ENCODE measurements around the gene PHLDB3.
"Not testable (repeated sequence)": the region's sequence is repeated elsewhere in the genome, so short reads cannot be mapped to it uniquely, and the experiment has no call there.

PHLDB3 gene

DNA sequence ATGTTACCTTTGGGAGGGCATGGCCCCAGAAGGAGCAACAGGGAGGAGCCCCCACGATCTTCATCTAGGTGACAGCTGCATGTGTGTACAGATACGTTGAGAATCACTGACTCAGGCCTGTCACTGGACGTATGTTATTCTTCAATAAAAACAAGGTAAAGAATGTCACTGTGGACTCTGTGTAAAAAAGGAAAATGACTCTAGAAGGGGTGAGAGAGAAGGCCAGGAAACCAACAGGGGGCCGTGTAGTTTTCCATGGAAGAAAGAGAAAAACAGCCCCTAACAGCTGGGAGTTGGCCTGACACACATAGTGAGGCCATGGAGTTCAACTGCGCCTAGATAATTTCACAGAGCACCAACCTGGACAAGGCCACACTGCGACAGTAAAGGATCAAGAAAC lies 37.3 kb downstream of the PHLDB3 start:
- no peak for DNase-seq (ENCODE audit: low spot score)

DNA sequence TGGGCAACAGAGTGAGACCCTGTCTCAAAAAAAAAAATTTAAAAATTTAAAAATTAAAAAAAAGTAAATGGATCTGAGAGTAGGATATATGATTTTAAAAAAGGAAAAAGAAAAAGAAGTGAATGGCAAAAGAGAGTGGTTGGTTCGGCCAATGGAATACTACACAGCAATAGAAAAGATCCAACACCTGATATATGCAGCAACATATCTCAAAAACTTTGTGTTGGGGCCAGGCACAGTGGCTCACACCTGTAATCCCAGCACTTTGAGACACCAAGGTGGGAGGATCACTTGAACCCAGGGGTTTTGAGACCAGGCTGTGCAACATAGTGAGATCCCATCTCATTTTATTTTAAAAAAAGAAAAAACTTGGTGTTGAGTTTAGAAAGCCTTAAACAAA lies 37.8 kb downstream of the PHLDB3 start:
- DNase-seq (ENCODE audit: low spot score): no peak

DNA sequence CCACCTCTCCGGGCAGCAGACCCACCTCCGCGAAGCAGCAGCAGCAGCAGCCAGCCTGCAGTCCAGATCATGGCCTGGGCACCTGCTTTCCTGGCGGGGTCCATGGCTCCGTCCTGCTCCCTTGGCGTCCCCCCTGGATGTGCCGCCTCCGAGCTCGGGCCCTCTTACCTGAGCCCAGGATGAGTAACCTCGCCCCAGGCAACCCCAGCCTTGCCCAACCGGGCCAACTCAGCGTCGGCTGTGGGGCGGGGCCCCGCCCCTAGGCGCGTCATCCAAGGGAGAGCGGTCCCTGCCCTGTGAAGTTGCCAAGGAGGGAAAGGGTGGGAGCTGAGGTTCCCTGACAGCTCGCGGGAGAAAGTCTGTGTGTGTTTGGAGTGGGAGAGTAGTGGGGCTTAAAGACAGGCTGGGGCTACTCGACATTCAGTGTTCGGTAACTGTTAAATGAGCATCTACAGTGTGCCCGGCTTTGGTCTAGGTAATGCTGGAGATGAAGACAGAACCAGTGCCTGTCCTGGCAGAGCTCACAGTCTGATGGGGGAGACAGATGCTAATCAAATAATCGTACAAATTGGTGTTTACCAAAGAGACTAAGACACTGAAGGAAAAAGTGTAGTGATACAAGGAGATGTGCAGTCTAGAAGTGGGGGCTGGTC lies 39.0 kb downstream of the PHLDB3 start, which contains the start of gene LYPD3:
LYPD3 (minus strand) TSS at position 141 of the 653 bp plus-strand sequence; CDS start at position 104, 37 bp downstream.
- peak; percentile 2 for DNase-seq (ENCODE audit: low spot score)

DNA sequence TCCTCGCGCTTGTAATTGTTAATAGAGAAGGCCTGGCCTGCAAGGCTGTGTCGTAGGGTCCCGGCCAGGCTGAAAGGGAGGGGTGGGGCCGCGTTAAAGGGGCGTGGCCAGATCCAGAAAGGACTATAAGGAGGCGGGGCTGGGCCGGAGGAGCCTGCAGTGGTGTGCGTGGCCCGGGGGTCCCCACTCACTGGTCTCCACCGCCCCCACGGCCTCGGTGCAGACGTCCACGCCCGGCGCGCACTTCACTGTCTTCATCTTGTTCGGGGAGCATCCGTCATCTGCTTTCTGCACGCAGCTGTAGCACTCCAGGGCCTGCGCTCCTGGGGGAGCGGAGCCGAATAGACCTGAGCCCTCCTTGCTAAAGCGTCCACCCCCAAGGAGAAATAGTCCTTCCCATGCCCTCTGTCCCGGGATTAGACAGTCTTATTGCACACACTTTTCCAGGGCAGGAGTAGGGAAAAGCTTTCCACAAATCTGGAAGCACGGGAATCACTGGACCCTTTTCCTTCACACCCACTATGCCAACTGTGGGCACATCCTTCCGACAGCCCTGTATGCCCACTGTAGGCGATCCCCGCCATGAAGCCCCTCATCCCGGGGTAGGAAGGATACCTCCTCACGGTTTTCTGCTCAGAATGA lies 40.3 kb downstream of the PHLDB3 start:
- peak; percentile 87 for DNase-seq (ENCODE audit: low spot score)

DNA sequence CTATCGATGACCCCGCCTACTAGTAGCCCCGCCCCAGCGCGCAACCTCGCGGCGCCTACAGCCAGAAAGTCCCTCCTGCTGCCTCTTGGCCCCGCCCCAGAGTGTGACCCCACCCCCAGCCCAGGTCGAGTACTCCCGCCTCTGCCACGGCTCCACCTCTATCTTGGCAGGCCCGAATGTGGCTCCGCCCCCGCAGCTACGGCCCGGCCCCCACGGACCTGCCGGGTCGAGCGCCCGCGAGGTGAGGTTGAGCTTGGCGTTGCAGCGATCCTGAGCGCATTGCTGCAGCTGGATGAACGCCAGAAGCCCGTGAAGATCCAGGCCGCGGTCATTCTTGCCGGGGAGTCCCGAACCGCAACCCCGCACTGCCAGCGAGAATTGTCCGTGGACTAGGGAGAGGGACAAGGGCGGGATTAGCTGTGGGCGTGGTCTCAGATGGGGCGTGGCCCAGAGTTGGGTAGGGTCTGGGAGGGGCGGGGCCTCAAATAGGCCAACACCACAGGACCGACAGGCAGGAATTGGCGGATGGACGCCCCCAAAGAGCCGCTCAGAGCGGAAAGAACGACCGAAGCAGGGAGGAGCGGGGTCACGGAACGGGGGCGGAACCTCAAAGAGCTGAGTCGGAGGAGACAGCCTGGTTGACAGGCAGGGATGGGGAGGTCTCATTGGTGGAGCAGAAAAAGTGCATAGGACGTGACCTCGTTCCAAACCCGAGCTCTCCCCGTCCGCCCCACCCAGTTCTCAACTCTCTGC lies 41.0 kb downstream of the PHLDB3 start:
- DNase-seq (ENCODE audit: low spot score): peak; percentile 94

DNA sequence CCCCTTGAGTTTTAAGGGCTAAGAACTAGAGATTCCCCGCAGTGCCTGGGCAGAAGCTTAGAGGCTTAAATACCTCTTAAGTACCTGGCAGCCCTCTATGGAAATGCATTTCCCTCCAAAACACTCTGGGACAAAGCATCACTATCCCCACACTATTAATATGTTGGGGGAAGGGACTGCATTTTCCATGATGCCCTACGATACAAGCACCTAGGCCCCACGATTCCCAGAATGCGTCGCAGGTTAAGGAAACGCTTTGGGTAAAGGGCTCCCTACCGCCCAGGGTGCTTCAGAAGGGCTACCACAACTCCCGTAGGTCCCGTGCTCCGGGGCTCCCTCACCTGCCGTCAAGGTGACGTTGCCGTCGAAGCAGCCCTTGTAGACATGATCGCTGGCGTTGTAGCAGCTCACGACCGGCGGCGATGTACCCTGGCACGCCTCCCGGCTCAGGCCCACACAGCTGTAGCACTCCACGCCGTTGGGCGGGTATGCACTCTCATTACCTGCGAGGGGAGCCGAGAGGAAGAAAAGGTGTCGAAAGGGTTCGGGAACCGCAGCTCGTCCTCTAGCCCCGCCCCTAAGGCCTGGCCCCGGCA lies 41.7 kb downstream of the PHLDB3 start:
- no peak for DNase-seq (ENCODE audit: low spot score)

DNA sequence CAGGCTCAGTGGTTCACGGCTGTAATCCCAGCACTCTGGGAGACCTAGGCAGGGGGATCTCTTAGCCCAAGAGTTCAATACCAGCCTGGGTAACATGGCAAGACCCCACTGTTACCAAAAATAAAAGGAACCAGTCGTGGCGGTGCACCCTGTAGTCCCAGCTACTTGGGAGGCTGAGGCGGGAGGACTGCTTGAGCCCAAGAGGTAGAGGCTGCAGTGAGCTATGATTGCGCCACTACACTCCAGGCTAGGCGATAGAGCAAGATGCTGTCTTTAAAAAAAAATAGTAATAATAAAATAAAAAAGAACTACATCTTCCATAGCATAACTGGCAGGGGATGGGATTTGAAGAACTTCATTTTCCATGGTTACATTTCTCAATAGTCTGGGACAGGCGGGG lies 42.2 kb downstream of the PHLDB3 start:
- DNase-seq (ENCODE audit: low spot score): no peak

DNA sequence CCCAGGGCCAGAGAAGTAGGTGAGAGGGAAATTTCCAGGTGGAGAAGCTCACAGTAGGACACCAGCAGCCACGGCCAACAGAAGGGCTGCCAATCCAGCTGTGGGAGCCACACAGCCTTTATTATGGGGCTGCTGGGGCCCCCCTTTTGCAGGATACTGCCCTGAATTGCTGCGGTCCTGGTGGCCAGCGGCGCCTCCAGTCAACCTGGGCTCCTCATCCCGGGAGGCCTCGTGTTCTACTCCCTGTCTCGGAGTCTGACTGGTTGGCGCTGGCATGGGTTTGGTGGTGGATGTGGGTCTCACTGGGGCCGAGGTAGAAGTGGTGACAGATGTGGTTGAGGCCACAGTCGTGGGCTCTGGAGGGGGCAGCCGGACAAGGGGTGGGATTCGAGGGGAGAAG lies 43.2 kb downstream of the PHLDB3 start:
- DNase-seq (ENCODE audit: low spot score): no peak

DNA sequence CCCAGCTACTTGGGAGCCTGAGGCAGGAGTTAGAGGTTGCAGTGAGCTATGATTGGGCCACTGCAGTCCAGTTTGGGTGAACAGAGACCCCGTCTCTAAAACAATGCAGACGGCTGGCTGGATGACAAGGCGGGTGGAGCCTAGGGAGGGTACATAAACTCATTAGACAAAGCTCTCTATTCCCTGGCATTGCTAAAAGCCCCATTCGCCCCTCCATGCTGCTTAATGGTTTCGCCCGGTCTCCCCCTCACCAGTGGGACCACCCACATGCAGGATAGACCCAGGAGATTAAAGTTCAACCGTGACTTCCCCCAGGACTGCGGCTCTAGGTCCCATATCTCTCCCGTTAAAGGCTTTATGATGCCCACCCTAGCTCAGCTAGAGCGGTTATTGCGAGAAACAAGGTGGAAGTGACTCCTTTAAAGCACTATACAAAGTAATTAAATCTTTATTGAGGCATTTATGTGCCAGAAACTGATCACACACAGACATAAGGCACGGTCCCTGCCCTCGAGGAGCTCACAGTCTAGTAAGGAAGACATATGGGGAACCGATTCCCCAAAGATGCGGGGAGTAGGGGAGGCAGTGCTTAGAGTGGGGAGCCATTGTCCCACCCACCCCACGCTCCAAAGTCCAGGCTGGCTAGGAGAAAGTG lies 44.1 kb downstream of the PHLDB3 start:
- no peak for DNase-seq (ENCODE audit: low spot score)

DNA sequence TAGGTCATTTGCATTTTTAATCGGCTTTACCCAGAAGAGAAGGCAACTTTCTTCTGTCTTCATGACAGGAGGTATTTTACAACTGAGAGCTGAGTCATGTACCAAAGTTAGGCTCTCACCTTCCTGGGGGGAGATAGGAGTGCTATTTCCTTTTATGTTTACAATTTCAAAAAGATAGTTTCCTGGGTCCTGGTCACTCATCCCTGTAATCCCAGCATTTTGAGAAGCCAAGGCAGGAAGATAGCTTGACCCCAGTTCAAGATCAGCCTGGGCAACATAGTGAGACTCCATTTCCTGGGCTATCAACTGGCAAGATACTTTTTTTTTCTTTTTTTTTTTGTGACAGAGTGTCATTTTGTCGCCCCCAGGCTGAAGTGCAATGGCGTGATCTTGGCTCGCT lies 46.7 kb downstream of the PHLDB3 start:
- no peak for DNase-seq (ENCODE audit: low spot score)

DNA sequence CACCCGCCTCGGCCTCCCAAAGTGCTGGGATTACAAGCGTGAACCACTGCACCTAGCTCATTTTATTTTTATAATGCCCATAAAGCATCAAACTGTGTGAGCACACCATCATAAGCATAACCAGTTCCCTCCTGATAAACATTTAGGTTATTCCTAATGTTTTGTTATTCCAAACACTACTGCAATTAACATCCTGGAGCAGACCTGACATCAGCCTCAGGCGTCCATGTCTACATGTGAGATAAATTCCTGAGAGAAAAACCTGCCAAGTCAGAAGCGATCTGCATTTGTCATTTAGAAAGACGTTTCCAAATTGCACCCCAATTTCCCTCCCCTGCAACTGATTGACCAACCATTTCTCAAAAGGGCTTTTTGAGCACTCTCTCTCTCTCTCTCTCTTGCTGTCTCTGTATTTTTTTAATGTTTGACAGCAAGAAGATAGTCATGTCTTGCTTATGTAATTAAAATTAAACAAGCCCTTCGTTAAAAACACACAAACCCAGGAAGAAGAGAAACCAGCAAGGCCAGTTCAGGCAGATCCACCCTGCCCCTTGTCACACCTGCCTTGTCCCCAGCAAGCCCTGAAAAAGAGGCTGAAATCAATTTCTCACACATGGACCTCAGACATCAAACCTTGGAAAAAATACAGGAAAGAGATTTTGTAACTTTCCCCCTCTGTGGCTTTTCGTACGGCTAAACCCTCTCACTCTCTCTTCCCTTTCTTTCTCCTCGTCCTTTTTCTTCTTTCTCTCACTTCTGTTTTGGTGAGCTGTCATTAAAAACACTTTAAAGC lies 49.0 kb downstream of the PHLDB3 start:
- DNase-seq (ENCODE audit: low spot score): no peak

DNA sequence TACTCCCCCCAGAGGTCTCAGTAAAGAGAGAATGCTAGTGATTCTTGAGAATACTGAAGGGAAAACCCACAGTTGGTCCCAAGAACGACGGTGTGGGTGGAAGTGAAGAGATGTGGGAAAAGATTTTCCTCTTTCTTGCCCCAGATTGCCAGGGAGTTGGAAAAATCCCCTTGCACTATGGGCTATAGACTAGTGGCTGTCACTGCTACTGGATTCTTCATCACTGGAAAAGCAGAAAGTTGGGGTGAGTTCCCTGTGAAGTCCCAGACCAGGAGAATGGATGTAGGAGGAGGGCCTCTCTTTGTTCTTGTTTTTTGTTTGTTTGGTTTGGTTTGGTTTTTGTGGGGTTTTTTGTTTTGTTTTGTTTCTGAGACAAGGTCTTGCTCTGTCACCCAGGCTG lies 50.5 kb downstream of the PHLDB3 start:
- DNase-seq (ENCODE audit: low spot score): no peak

DNA sequence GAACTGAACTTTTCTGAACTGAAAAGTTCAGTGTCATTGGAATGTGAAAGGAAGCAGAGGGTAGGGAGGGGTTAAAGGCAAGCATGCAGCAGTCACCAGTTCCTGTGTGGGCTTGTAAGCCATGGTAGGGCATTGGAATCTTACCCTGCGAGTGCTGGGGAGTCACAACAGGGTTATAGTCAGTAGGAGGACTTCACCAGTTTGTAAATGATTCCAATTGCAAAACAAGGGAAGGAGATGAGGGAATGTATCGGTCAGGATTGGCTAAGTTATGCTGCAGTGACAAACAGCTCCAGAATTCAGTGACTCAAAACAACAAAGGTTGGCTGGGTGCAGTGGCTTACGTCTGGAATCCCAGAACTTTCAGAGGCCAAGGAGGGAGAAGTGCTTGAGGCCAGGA lies 52.0 kb downstream of the PHLDB3 start:
- DNase-seq (ENCODE audit: low spot score): no peak

DNA sequence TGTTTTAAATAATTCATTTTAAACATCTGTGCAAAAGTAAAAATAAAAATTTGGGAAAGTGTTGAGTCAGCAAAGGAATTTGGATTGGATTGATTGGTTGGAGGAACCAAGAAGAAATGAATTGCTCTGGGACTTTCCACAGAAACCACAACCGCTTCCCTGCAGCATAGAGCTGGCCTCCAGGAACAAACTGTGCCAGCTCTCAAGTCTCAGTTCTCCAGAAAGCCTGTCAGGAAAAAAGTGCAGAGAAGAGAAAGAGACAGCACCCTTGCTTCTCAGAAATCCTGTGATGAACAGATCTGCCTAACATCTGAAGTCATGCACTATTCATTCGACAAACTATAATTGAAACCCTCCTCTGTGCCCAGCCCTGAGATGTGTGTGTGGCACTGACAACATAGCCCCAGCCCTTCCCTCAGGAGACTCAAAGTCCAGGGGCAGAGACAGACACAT lies 54.0 kb downstream of the PHLDB3 start:
- peak; percentile 74 for DNase-seq (ENCODE audit: low spot score)

DNA sequence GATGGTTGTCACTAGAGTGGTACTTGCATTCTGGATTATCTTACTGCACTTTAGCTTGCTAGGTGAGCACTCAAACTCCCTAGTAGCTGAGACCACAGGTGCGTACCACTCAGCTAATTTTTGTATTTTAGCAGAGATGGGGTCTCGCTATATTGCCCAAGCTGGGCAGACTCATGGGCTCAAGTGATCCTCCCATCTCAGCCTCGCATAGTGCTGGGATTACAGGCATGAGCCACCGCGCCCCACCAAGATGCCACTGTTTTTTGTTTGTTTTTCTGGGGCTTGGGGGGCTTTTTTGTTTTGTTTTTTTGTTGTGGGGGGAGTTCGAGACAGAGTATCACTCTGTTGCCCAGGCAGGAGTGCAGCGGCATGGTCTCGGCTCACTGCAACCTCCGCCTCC lies 56.9 kb downstream of the PHLDB3 start:
- no peak for DNase-seq (ENCODE audit: low spot score)

DNA sequence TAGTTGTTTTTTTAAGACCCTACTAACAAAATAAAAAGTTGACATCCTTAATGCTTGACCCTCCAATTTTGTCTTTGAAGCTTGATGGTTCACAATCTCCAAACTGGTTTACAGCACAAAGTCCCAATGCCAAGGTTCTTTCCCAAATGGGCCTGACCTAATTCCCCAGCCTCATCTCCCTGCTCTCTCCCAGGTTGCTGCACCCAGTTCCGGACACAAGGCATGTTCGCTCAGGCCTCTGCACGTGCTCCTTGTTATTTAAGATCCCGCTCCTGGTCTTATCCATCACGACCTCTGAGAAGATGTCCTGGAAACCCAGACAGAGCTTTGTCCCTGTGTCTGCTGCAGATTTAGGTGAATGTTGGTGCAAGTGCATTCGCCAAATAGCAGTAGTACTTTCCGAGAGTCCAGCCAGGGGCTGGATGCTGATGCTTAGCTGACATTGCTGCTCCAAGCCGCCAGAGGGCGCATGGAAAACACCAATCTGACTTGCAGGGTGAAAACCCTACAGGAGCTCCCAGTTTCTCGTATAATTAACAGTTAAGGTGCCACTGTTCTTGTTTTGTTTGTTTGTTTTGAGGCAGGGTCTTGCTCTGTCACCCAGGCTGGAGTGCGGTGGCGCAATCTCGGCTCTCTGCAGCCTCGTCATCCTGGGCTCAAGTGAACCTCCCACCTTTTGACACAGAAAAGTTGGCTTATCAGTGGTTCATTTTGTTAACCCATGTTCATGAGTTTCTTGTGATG lies 57.6 kb downstream of the PHLDB3 start:
- peak; percentile 85 for DNase-seq (ENCODE audit: low spot score)

DNA sequence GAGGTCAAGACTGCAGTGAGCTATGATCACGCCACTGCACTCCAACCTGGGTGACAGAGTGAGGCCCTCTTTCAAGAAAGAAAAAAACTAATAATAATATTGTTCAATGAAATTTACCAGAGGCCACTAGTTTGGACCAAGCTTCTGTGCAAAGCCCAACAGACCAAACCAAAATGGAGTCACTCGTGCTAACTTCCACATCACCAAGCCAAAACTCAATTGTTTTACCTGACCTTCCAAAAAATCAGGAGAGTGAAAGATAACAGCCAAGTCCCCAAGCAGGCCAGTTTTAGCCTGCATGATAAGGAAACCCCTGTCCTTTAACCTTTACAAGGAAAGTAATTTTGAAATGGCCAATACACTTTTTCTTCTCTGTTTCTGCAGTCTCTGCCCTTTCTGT lies 59.1 kb downstream of the PHLDB3 start:
- no peak for DNase-seq (ENCODE audit: low spot score)

DNA sequence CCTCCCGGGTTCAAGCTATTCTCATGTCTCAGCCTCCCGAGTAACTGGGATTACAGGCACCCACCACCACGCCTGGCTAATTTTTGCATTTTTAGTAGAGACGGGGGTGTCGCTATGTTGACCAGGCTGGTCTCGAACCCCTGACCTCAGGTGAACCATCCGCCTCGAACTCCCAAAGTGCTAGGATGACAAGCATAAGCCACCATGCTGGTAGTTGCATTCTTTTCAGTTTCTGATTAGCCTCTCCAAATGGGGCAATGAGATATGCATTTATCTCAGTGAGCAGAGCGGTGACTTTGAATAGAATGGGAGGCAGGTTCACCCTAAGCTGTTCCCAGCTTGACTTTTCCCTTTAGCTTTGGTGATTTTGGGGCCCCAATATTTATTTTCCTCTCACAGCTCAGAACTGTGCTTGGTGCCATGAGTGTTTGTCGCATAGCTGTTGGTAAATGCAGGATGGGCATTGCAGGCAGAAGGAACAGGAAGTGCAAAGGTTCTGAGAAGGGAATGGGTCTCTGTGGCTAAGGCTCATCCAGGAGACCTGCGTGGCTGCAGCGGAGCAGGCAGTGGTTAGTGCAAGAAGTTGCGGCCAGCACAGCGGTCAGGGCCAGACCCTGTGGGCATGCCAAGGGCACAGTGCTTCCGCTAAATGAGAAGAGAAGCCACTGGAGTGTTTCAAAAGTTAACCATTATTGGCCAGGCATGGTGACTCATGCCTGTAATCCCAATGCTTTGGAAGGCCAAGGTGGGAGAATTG lies 59.8 kb downstream of the PHLDB3 start:
- no peak for DNase-seq (ENCODE audit: low spot score)

DNA sequence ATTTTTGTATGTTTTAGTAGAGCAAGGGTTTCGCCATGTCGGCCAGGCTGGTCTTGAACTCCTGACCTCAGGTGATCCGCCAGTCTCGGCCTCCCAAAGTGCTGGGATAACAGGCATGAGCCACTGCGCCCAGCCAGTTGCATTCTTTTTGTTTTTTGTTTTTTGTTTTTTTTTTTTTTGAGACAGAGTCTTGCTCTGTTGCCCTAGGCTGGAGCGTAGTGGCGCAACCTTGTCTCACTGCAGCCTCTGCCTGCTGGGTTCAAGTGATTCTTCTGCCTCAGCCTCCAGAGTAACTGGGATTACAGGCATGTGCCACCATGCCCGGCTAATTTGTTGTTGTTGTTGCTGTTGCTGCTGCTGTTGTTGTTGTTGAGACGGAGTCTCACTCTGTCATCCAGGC lies 60.5 kb downstream of the PHLDB3 start:
- not testable (repeated sequence) for DNase-seq (ENCODE audit: low spot score)

DNA sequence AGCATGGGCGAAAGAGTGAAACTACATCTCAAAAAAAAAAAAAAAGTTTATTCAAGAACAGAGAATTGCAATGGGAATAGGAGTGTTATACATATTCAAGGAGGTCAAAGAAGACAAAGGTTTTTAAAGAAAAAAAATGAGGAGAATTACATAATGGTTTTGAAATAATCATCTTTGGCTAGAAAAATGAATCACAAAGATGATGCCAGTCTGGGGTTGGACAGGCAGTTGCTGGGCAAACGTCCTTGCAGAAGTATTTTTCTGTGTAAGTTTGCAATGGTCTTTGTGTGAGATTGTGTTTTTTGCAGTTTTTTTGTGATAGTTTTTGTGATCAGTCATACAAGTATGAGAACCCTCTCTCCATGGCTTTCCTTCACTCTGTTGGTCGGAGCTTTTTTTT lies 62.8 kb downstream of the PHLDB3 start:
- DNase-seq (ENCODE audit: low spot score): no peak
